NCI-H2107 treated with DMSO at 0.1 percent for 48 hours (cell line): Measurements from ENCODE around the gene OTUD3.
"Not testable (repeated sequence)": the region's sequence is repeated elsewhere in the genome, so short reads cannot be mapped to it uniquely, and the experiment has no call there.

Experiments
- DNase-seq: peaks from one replicate; lab custom pipeline; 2025; ENCODE audit not compliant: unreplicated experiment; lab: John Stamatoyannopoulos, UW

The OTUD3 gene

GRCh38 chr1:19910650-19911049 lies 28.5 kb downstream of the OTUD3 start:
- DNase-seq = no peak

DNA sequence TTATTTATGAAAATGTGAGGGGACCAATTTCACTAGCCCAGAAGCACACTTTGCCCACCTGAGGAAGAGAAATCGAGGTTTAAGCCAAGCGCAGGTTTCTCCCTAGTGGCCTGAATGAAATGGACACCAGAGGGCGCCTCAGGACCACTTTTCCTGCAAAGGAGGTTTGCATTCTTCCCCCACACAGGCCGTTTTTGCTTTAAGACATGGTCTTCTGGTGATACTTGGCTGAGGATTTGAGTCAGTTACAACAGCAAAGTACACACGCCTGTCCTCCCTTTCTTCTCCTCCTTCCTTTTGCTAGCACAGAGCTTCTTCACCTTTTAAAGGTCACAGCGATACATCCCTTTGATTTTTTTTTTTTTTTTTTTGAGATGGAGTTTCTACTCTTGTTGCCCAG lies 35.9 kb downstream of the OTUD3 start:
- DNase-seq = peak; percentile 55

GRCh38 chr1:19920132-19920710 lies 38.0 kb downstream of the OTUD3 start:
- no peak for DNase-seq

GRCh38 chr1:19921310-19921709 lies 39.1 kb downstream of the OTUD3 start:
- DNase-seq = peak; percentile 82

GRCh38 chr1:19922015-19922688 lies 40.0 kb downstream of the OTUD3 start:
- no peak for DNase-seq

DNA sequence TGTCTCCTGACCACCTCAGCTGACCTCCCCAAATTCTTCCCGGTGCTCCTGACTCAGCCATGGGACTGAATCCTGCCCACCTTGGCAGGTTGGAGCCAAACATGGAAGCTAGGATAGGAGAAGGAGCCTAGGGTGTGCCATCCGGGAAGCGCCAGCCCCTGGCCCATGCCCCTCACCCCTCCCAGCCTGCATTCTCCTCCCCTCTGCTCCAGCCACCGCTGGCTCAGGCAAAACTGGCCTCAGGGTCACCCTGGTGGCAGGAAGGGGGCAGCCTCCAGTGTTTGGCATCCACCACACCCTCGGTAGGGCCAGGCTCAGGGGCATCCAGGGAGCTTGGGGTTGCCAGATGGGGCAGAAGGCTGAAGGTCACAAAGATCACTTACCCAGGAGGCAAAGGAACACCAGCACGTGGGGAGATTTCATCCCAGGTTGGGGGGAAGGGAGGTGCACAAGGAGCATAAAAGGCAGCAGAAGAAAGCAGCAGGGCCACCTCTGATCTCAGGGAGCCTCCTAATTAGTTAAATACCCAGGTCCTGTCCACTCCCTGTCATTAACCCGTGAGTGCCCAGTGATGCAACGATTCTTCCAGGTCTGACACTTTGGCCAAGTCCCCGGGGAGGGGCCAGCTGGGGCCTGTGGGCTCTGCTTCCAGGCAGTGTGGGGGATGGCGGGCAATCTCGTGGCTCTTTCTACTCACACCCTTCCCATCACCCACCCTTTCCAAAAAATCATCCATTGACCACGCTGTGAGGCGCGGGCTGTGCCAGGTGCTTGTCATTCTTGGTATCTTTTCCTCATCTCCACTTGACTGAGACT lies 41.1 kb downstream of the OTUD3 start, which contains the start of gene PLA2G2E:
TSS of gene PLA2G2E (minus strand) at position 481 of the 816 bp plus-strand sequence. CDS start at position 423, 58 bp downstream.
- no peak for DNase-seq

DNA sequence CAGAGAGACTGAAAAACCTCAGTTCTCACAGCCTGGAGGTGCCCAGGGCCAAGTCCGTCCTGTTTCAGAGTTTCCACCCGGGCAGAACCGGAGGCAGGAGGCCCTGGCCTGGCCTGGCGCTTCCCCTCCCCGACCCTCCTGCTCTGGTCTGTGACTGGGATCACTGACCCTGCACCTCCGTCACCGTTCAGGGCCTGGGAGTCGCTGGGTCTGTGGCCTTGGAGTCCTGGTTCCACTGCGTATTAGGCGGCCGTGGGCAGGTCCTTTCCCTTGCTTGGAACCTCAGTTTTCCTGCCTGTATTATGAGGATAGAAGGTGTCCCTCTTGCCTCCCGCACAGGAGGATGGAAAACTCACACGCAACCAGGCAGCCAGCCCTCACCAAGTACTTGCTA lies 41.8 kb downstream of the OTUD3 start:
- no peak for DNase-seq

DNA sequence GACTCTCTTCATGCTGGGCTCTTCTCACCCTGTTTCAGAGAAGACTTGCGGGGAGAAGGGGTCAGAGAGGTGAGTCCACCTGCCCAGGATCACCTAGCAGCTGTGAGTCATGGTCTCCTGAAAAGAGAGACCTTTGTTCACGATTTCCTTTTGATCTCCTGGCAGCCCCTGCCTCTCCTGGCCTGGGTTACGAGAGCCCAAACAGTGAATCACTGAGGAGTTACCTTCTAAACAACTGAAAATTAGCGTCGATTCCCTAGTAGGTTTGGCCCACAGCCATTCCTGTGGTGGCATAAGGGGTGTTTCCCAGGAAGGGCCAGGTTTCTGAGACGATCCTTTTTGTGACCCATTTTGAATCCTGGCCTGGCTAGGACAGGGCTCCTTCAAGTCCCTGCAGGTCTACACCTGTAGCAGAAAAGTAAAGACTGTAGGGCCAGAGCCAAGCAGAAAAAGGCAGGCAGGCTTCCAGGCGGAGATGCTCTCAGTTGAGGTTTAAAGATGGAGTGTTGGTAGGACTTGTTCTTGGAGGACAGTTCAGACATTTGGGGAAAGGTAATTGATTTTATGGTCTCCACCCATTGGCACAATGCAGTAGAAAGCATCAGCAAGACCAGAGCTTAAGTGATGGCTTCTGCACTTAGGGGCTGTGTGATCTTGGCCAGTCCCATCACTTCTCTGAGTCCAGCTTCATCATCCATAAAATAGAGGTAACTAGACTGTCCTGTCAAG lies 43.3 kb downstream of the OTUD3 start:
- DNase-seq = no peak

DNA sequence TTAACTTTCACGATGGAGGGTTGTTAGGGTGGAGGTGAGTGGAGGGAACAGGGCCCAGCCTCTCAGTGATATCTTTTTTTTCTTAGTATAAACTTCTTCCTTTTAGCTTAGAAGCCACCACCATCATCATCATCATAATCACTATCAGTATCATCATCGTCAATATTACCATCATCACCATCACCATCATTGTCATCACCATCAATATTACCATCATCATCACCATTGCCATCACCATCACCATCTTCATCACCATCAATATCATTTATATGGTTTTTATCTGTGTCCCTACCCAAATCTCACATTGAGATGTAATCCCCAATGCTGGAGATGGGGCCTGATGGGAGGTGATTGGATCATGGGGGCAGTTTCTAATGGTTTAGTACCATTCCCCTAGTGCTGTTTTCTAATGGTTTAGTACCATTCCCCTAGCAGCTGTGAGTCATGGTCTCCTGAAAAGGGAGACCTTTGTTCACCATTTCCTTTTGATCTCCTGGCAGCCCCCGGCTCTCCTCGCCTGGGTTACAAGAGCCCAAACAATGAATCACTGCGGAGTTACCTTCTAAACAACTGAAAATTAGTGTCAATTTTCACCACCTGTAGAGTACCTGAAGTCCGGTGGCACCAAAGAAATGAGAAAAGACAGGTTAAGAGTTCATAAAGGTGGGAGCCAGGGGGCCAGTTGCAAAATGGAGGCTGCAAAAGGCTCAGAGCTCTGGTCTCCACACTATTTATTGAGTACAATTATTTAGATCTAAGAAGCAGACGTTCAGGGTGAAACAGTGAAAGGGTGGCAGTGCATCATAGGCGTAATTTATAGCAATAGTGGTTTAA lies 44.3 kb downstream of the OTUD3 start:
- no peak for DNase-seq

GRCh38 chr1:19927130-19927421 lies 44.9 kb downstream of the OTUD3 start:
- DNase-seq = not testable (repeated sequence)

- DNase-seq = no peak
These were observed 50.7 kb downstream of the OTUD3 start for GRCh38 chr1:19932866-19933265.

DNA sequence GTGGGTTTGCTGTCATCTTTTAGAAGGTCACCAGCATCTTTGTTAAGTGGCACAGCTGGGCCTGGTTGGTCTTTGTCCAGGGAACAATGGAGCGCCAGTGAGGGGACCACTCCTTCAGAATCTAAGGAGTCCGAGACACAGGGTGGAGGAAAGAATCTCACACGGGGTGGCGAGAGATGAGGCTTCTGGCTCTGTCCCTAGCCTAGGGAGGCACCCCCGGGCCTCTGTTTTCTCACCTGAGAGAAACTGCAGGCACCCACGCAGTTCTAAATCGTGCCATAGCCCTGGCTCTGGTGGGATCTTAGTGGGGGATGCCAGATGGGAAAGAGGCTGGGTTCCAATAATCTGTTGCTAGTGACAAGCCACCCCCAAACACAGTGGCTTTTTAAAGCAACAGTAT lies 52.1 kb downstream of the OTUD3 start:
- DNase-seq = no peak

DNA sequence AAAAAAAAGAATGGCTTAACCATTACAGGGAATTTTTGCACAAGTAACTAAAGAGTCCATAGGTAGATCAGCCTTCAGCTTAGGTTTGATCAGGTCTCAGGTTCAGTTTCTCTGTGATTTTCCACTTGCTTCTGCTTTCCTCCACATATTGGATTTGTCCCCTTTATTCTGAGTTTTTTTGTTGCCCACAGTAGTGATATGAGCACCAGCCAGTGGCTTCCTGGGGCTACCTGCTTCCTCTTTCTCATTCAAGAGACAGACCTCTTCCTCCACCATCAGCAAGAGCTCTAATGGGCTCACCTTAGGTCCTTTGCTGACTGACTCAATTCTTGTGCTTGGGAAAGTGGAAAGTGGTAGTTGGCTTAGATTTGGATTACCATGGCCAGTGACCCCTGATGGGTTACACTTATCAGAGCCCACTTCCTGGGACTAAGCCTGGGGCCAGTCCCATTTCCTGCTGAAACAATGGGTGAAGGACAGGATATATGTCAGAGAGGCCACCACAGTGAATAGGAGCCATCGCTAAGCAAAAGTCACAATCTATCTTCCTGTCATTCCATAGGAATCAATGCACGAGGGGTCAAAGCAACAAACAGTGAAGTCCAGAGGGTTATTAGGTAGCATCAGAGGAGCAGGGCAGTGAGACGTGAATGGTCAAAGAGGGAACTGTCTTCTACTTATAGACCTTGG lies 54.0 kb downstream of the OTUD3 start:
- no peak for DNase-seq

- no peak for DNase-seq
These were observed 56.3 kb downstream of the OTUD3 start for GRCh38 chr1:19938472-19938871.

GRCh38 chr1:19940486-19941205 lies 58.5 kb downstream of the OTUD3 start:
- DNase-seq = no peak

GRCh38 chr1:19941206-19941568 lies 59.0 kb downstream of the OTUD3 start:
- DNase-seq = no peak

DNA sequence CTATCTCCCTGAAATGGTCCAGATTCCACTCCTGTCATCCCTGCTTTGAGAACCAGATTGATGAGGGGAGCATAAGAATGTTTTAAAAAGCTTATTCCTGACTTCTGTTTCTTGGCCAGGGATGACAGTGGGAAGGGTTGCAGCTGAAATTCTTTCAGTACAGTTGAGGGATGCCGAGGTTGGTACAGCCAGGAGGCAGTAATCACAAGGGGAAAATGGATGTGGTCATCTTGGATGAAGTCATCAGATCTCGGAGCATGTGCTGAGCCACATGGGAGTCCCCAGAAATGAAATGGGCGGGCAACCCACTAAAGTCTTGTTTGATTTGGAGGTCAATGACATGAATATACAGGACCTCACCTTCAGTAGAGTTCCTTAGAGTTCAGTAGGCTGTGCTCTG lies 59.9 kb downstream of the OTUD3 start:
- no peak for DNase-seq

DNA sequence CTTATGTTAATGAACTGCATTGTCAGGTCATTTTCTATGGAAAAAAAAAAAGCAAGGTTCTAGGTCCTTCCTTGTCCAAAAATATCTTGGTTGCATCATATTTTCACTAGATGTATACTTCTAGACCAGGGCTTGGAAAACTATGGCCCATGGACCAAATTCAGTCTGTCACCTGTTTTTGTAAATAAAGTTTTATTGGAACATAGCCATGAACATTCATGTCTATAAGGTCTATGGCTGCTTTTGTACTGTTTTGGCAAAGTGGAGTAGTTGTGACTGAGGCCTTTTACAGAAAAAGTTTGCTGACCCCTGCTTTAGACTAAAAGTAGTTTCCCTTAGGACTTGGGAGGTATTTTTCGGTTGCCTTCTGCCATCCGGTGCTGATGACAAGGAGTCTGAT lies 60.5 kb downstream of the OTUD3 start:
- no peak for DNase-seq

GRCh38 chr1:19945914-19946313 lies 63.7 kb downstream of the OTUD3 start:
- no peak for DNase-seq

DNA sequence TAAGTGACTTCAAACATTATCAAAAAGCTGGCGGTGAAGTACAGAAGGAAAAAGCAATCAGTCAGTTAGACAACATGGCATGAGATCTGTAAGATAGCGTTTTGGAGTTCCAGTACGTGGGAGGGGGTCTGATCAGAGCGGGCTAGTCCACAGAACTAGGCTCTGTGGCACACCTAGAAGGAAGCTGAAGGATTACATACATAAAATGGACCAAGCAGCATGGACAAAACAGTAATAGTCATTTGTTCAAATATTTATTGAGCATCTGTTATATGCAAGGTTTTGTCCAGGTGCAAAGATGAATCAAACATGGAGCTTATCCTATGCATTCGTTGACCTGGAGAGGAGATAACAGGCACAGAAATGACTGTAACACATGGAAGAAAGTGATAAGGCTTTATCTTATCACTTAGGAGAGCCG lies 64.1 kb downstream of the OTUD3 start:
- no peak for DNase-seq
